EH (cell line): Measurements from ENCODE around the gene LHX3.
"Not testable (repeated sequence)": the region's sequence is repeated elsewhere in the genome, so short reads cannot be mapped to it uniquely, and the experiment has no call there.

ENCODE experiments used
- DNase-seq: peaks from one replicate; pipeline ENCODE4 v3.0.0-alpha.2; 2015; ENCODE audit warnings: low read depth

The LHX3 gene

DNA sequence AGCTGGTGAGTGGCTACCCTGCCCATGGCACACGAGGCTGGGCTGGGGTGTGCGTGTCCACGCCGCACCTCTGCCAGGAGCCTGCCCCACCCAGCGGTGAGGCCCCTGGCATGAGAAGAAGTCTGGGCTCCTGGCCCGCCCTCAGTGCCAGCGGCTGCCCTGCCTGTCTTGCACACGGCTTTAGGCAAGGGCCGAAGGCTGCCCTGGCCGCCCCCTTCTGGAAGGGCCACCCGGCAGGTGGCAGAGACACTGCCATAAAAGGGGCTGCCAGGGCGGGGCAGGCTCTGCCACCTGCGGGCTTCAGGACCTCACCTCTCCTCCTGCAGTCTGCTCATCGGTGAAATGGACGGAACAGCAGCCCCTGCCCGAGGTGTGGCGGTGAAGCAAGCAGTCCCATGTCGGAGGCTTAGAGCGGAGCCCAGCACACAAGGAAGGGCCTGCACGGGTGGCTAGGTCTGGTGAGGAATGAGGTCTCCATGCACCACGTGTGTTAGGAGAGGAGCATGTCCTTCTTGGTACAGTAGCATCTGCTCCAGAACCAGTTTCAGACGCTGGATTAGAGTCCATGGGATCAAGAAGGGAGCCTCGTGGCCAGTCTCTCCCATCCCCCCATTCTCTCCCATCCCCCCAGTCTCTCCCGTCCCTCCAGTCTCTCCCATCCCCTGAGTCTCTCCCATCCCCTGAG lies 51.4 kb downstream of the LHX3 start:
- DNase-seq, result no peak

DNA sequence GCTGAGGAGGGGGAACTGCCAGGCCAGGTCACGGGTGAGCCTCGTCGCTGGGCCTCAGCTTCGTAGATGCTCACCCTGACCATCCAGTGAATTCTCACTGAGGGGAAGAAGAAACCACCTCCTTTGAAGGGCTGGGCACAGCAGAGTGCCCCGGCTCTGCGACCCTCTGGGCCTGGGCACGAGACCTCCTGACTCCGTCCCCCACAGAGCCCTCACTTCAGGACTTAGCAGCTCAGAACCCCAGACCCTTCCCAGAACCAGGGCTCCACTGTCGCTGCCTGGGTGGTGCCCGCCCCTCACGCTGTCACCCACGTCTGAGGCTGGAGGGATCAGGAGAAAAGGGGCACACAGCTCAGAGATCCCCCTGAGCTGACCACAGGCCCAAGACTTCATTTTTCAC lies 52.0 kb downstream of the LHX3 start:
- DNase-seq, result no peak

DNA sequence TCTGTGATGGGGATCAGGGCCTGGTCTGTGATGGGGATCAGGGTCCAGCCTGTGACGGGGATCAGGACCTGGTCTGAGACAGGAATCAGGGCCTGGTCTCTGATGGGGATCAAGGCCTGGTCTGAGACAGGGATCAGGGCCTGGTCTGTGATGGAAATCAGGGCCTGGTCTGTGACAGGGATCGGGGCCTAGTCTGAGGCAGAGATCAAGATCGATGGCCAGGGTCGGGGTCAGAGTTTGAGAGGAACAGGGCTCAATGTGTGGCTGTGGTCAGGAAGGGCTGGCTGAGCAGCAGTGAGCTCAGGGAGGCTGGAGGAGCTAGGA lies 52.4 kb downstream of the LHX3 start:
- DNase-seq, result no peak

DNA sequence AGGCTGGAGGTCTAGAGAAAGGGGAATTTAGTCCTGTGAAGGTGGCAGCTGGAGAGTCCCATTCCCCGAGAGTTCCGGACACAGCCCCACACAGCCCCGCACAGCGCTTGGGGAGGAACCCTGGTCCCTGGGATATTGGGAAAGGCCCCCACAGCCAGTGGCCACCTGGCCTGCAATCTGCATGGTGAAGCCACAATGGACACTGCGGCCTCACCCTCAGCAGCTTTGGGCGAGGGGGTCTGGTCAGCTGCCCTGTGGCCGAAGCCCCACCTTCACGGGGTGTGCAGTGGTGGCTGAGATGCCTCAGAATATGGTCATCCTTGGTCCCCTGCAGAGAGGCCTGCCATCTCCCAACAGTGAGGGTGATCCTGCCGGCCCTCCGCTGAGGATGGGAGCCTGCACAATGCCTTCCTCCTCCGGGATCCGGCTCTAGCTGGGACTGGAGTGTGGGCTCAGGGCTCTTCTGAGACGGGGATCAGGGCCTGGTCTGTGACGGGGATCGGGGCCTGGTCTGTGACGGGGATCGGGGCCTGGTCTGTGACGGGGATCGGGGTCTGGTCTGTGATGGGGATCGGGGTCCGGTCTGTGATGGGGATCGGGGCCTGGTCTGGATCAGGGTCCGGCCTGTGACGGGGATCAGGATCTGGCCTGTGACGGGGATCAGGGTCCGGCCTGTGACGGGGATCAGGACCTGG lies 52.9 kb downstream of the LHX3 start:
- no peak for DNase-seq

DNA sequence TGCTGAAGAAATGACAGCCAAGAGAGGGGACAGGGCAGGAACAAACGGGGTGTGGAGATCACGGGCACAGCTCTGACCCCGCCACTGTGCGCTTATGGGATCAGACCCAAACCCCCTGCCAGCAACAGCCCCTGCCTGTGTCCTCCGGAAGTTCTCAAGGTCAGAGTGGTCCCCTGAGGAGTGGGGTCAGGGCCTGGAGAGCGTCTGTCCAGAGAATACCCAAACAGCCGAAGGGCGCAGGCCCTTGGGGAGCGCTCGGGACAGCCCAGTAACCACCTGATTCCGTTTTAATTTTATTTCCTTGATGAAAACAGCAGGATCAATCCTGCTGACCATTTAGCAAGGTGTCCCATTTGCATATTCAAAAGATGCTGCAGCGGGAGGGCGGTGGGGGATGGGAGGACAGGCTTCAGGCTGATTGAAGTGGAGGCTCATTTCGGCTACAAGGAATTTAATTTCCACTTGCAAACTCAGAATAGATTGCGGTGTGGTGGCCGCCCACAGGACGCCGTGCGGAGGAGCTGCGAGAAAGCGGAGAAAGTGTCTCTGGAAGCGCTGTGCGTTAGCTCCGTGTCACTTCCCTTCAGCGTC lies 53.6 kb downstream of the LHX3 start:
- DNase-seq, result no peak

DNA sequence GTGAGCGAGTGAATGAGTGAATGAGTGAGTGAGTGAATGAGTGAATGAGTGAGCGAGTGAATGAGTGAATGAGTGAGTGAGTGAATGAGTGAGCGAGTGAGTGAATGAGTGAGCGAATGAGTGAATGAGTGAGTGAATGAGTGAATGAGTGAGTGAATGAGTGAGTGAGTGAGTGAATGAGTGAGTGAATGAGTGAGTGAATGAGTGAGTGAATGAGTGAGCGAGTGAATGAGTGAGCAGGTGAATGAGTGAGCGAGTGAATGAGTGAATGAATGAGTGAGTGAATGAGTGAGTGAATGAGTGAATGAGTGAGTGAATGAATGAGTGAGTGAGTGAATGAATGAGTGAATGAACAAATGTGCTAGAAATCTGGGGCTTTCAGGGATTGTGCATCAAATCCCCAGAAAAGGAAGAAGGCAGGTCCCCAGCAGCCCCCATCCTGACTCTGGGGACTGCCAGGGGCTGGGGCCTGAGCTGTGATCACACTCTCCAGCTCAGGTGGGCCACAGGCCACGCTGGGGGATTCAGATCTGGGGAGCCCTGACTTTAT lies 54.2 kb downstream of the LHX3 start:
- DNase-seq, result not testable (repeated sequence)

DNA sequence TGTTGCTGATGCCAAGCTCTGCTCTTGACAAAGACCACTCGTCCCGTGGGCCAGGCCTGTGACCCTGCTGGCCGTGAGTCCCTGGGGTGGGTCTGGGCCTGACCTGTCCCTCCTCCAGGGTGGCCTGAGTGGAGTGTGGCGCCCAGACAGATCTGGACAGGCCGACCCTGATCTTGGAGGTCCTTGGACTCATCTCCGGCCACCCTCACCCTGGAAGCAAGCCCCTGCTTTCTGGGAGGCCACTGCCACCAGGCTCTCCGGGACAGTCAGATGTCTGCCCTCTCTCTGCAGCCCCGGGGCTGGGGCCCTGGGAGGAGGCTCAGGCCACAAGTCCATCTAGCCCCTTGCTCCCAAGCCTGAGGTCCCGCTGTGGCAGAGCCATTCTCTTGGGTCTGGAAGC lies 55.1 kb downstream of the LHX3 start:
- DNase-seq, result no peak

DNA sequence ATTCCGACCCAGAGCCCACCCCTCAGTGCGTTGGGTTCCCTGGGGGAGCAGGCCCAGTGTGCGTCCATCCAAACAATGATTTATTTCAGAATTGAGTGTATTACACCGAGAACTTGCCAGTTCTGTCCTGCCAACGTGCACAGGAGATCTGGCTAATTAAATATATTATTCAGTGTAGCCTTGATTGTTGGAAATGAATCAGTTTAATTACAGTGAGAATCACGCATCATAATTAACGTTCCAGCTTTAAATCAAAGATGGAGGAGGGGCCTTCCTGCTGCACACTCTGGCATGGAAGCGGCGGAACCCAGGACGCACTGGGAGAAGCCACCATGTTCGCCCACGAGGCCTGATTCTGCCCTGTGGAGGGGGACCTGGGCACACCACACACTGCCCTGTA lies 55.6 kb downstream of the LHX3 start:
- no peak for DNase-seq

DNA sequence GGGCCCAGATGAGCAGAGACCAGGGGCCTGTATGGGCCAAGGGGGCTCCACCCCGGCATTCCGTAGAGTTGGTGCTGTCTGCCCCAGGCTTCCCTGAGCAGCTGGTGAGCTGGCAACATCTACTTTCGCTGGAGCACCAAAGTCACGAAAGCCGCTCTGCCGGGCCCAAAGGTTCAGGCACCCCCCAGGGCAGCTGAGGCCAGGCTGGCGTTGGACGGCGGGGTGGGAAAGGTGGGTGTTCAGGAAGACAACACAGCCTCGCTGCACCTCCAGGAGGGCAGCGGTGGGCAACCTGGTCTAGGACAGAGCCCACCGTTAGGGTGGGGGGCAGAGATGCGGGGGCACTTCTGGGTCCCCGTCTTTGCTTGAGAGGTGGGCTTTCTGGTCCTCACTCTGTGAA lies 56.2 kb downstream of the LHX3 start:
- no peak for DNase-seq

DNA sequence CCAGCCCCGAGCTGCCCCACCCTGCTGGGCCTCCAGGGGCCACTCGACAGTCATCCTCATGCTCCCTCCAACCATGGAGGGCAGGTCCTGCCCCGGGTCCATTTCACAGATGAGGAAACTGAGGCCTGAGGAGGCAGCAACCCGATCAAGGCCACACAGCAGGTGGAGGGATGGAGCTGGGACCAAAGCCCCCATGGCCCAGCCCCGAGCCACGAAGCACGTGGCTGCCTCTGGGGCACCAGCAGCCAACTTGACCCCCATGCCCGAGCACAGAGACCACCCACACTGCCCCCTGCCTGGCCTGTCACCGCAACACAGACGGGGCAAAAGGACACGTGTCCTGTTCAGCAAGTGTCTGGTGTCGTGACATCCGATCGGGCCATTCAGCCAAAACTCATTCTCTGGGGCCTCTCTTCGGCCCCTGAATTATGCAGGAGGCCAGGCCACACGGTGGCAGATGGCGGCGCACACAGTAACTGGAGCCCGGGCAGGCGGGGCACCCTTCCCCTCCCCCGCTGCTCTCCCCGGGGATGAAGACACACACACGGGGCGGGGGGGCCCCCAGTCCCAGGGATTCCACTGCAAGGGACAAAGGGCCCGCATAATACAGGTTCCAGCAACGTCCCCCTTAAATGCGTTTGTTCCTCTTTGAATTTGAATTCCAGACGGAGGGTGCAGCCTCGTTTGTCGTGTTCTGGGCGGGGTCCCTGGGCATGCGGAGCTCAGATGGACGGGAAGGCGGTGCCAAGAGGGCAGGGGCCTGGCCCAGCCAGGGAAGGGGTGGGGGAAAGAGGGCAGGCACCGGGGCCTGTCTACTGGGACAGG lies 56.8 kb downstream of the LHX3 start:
- DNase-seq, result no peak

DNA sequence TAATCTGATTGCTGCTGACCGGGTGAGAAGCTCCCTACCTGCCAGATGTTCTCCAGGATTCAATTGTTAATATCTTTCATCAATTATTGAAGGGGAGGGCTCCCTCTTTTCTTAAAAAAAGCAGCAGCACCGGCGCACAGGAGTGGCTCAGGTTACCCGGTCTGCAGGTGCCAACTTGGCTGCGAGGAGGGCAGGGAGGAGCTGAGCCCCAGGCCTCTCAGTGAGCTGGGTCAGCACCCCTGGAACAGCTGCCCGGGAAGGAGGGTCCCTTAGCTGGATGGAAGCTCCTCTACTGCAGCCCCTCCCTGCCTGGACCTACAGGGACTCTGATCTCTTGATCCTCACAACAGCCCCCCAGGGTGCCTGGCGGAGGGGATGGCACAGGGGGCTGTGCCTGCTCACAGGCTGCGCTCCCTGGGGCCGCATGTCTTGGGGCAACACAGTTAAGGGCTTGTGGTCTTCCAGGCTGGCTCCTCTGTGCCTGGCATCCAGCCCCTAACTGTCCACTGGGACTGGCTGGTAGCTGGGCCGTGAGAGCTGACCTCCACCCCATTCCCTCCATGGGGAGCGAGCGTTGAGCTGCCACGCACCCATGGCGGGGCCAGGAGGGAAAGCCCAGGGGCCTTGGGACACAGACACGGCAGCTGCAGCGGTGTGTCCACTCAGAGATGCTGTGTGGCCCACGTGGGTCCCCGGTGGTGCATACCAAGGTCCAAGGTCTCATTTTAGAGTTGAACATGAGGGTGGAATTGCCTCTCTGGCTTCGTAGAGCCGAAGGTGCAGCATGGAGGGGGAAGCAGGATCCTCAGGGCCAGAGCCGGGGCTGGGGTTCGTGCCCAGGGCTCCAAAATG lies 57.7 kb downstream of the LHX3 start:
- DNase-seq, result no peak
